ENCODE data around the gene TMEM252. TPM values are rescaled to one million over a fixed set of nuclear protein-coding genes. Genes with fewer than 3 reads are reported as not detected.
A peak's percentile ranks its signal among the peaks of the same experiment; 100 is the strongest.

Gene TMEM252
- total RNA-seq, 1 donor from 2014 or later = not detected

GRCh38 chr9:68497629-68498028 is 43.1 kb downstream of the TMEM252 start:
- no peak for DNase-seq

DNA sequence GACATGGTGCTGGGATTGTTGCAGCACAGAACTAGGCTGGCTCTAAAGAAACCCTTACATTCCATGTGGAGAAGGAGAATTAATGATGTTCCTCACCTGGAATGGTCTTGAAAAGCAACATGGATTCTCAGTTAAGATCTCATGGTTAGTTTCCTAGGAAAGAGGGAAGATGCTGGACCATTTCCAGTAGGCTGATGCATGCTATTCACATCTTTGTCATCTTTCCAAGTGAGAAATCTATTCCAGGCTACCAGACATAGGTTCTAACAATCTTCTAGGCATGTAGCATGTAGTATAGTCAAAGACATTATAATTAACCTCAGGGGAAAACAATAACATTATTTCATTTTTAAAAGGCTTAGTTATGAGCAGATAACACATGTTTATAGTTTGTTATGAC is 44.3 kb downstream of the TMEM252 start:
- DNase-seq = peak; percentile 9

- DNase-seq = peak; percentile 70
Observed at GRCh38 chr9:68495247-68495646, 45.4 kb downstream of the TMEM252 start.

DNA sequence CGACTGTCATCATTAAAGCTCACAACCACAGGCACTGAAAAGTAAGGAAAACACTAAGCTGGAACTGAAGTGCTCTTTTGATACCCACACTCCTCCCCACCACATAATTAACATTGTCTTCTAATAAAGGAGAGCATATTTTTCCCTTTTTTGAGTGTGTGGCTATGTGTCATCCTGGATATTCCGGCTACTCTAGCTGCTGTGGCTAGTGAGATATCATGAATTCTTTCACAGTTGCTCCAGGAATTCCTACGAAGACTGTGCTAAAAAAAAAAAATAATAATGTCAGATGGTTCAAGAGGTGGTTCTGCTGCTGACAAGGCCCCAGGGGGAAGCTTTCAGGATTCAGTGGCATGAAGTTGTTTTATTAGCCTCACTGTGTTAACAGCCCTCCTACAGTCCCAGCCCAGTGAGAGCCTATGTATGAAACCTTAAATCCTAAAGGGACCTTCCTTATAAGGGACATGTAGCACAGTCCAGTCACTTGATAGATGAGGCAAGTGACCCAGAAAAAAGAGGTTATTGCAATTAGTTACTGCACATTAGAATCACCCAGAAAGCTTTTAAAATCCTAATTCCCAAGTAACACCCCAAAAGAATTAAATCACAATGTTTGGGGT is 46.6 kb downstream of the TMEM252 start:
- DNase-seq = no peak

GRCh38 chr9:68493541-68493940 is 47.1 kb downstream of the TMEM252 start:
- no peak for DNase-seq

GRCh38 chr9:68492806-68493205 is 47.9 kb downstream of the TMEM252 start:
- DNase-seq = peak; percentile 69

DNA sequence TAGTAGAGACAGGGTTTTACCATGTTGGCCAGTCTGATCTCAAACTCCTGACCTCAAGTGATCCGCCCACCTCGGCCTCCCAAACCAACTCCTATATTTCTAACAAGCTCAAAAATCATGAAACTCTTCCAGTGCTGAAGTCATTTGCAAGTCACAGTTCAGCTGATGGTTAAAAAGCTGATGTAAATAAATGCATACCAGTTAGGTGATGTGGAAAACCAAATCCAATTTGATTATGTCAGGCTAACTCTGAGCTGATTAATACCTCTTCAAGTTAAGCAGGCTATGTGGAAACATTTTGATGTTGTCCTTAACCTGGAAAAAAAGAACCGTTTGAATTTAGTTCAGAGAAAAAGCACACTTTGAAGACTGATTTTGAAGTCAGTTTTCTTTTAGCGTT is 51.0 kb downstream of the TMEM252 start:
- DNase-seq = no peak

DNA sequence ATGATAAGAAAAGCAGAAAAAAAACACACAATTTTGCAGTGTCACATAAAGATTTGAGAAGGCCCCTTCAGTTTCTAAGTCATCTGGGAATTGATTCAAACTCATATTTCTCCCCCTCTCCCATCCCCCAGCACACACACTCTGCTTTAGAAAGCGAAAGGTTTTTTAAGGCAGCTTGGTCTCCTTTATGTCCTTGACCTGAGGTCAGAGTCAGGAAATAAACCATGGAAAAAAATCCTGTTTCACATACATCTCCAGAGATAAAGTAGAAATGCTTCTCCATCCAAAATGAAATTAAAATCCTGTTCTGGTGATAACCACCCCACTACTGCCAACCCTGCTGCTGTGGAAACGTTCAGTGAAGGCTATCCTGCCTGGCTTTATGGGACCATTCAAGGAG is 52.6 kb downstream of the TMEM252 start:
- no peak for DNase-seq

Other genes with a start within 250 kb of the TMEM252 start
- not detected for gene FOXD4L3, start 238.0 kb downstream of the TMEM252 start, total RNA-seq
- 13.8 TPM for gene PGM5, start 184.3 kb downstream of the TMEM252 start, total RNA-seq
- gene PIP5K1B, start 164.4 kb upstream of the TMEM252 start, total RNA-seq = 5.0 TPM